ENCODE results near the gene SULT2A1. TPM values are rescaled to one million over a fixed set of nuclear protein-coding genes. Genes with fewer than 3 reads are reported as not detected.
"Not testable (repeated sequence)": the region's sequence is repeated elsewhere in the genome, so short reads cannot be mapped to it uniquely, and the experiment has no call there.

The SULT2A1 gene
- total RNA-seq, 1 donor from 2014 or later, result 4.4 TPM

DNA sequence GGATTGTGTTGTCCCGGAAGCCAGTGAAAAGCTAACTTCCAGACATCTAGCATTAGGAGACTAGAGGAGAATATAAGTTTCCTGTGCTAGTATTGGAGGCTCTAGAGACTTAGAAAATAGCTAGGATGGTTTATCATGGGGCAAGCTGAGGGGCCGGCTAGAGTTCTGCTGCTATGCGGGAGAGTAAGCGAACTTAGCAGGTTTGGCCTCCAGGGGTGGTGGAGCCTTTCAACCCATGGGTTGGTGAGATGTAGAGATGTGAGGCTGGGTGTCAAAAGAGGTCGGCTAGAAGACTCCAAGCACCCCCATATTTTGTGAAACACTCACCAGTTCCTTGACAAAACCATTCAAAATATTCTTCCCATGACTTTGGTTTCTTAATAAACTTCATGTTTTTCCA is 4.4 kb downstream of the SULT2A1 start:
- TF ChIP-seq, protein P1, sequence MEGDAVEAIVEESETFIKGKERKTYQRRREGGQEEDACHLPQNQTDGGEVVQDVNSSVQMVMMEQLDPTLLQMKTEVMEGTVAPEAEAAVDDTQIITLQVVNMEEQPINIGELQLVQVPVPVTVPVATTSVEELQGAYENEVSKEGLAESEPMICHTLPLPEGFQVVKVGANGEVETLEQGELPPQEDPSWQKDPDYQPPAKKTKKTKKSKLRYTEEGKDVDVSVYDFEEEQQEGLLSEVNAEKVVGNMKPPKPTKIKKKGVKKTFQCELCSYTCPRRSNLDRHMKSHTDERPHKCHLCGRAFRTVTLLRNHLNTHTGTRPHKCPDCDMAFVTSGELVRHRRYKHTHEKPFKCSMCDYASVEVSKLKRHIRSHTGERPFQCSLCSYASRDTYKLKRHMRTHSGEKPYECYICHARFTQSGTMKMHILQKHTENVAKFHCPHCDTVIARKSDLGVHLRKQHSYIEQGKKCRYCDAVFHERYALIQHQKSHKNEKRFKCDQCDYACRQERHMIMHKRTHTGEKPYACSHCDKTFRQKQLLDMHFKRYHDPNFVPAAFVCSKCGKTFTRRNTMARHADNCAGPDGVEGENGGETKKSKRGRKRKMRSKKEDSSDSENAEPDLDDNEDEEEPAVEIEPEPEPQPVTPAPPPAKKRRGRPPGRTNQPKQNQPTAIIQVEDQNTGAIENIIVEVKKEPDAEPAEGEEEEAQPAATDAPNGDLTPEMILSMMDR (conservative IDR thresholded peaks at IDR 0.05), result no peak
- Mint-ChIP-seq H3K27me3 (no peaks in the 10 kb centered on the region), H3K27ac (no peak overlapping the region), H3K36me3 (no peaks in the 10 kb centered on the region), H3K9me3 (peaks cover 4% of the 10 kb centered on the region), H3K4me3 (no peak overlapping the region), H3K4me1 (ENCODE audit: unreplicated experiment) (peaks cover 13% of the 10 kb centered on the region)
- DNase-seq (ENCODE audit: extremely low spot score, unreplicated experiment), result no peak

DNA sequence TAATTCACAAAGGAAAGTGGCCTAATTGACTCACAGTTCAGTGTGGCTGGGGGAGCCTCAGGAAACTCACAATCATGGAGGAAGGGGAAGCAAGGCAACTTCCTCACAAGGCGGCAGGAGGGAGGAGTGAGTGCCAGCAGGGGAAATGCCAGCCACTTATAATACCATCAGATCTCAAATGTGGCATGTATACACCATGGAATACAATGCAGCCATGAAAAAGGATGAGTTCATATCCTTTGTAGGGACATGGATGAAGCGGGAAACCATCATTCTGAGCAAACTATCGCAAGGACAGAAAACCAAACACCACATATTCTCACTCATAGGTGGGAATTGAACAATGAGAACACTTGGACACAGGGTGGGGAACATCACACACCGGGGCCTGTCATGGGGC is 6.7 kb downstream of the SULT2A1 start:
- not testable (repeated sequence) for H3K27ac Mint-ChIP-seq; H3K4me3 Mint-ChIP-seq; DNase-seq (ENCODE audit: extremely low spot score, unreplicated experiment); H3K27me3 Mint-ChIP-seq; H3K4me1 Mint-ChIP-seq (ENCODE audit: unreplicated experiment); H3K9me3 Mint-ChIP-seq; H3K36me3 Mint-ChIP-seq

DNA sequence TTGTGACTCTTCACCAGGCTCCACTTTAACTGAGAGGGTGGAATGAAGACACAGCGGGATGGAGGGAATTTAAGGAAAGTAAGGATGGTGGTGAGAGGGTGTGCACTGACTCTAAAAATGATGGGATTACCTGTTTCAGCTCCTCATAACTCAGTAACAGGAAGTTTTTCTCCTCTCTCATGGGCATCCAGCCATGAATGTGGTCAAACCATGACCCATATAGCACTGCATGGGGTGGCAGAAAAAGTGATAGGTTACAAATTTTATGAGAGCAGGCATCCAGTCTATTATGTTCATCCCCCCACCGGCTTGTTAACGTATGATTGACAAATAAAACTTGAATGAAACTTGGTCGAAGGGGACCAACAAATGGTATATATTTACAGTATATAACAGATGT is 7.2 kb downstream of the SULT2A1 start:
- no peak overlapping the region for H3K27ac Mint-ChIP-seq
- TF ChIP-seq, protein P1 (conservative IDR thresholded peaks at IDR 0.05), result no peak
- H3K27me3 Mint-ChIP-seq, result no peaks in the 10 kb centered on the region
- H3K9me3 Mint-ChIP-seq, result peaks cover 4% of the 10 kb centered on the region
- no peak for DNase-seq (ENCODE audit: extremely low spot score, unreplicated experiment)
- no peak overlapping the region for H3K4me3 Mint-ChIP-seq
- no peaks in the 10 kb centered on the region for H3K36me3 Mint-ChIP-seq
- no peaks in the 10 kb centered on the region for H3K4me1 Mint-ChIP-seq (ENCODE audit: unreplicated experiment)

DNA sequence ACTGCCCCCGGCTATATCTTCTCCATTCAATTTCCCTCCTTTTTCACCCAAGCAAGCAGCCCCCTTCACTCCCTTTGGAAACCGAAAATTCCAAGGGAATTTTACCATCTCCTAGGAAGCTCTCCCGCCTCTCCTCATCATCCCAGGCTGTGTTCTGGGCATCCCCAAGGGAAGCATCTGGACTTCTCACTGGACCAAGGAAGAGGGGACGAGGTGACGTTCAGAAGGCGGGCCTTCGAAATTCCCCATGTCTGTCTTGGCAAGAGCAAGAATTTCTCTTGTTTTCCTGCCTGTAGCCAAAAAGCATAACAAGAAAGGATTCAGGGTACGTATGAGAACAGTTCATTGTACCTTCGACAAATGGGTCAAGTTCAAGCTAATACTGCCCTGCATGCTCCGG is 20.9 kb downstream of the SULT2A1 start:
- TF ChIP-seq, protein P1 (conservative IDR thresholded peaks at IDR 0.05), result no peak
- Mint-ChIP-seq H3K36me3 (no peaks in the 10 kb centered on the region), H3K27me3 (peaks cover 3% of the 10 kb centered on the region), H3K27ac (no peak overlapping the region), H3K4me3 (no peak overlapping the region), H3K4me1 (ENCODE audit: unreplicated experiment) (peaks cover 10% of the 10 kb centered on the region), H3K9me3 (no peaks in the 10 kb centered on the region)
- no peak for DNase-seq (ENCODE audit: extremely low spot score, unreplicated experiment)

DNA sequence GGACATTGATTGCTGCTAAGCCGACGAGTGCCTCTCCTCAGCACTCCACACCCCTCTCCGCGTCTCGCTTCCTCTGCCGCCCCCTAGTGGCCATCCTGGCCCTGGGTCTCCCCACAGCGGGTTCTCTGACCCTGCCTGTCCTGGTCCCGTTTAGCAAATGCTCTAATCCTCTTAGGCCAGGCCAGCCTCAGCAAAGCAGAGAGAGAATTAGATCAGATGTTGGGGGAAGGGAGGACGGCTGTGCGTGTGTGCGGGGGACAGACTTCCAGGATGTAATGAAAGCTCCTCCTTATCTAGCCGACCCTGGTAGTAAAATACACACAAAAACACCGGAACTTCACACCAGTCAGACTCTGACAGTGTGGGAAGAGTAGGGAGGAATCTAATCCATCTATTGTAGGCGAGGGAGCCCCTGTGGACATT is 22.6 kb downstream of the SULT2A1 start:
- H3K27ac Mint-ChIP-seq, result peak overlapping the region; percentile 52
- TF ChIP-seq, protein P1 (conservative IDR thresholded peaks at IDR 0.05), result peak; percentile 98
- peaks cover 3% of the 10 kb centered on the region for H3K27me3 Mint-ChIP-seq
- H3K4me1 Mint-ChIP-seq (ENCODE audit: unreplicated experiment), result peaks cover 6% of the 10 kb centered on the region
- no peaks in the 10 kb centered on the region for H3K9me3 Mint-ChIP-seq
- H3K4me3 Mint-ChIP-seq, result peak overlapping the region; percentile 10
- no peaks in the 10 kb centered on the region for H3K36me3 Mint-ChIP-seq
- peak; percentile 95 for DNase-seq (ENCODE audit: extremely low spot score, unreplicated experiment)

DNA sequence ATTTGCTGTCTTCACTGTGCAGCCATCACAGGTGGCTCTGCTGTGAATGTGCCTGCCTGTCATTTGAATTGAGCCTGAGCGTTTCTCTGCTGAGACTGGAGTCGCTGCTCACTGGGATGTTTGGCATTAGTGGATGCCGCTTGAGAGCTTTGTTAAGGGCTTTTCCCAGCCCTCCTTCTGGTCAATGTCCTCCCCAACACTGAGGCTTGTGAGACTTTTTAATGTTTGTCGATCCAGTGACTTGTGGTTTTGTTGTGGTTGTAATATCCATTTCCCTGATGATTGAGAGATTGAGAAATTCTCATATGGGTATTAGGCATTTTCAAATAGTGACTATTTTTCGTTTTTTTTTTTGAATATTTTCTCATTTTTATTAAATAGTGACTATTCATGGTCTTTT is 24.5 kb downstream of the SULT2A1 start:
- Mint-ChIP-seq H3K4me1 (ENCODE audit: unreplicated experiment) (peaks cover 6% of the 10 kb centered on the region), H3K36me3 (no peaks in the 10 kb centered on the region), H3K27ac (no peak overlapping the region), H3K27me3 (peaks cover 3% of the 10 kb centered on the region), H3K9me3 (no peaks in the 10 kb centered on the region), H3K4me3 (no peak overlapping the region)
- DNase-seq (ENCODE audit: extremely low spot score, unreplicated experiment), result no peak
- TF ChIP-seq, protein P1 (conservative IDR thresholded peaks at IDR 0.05), result no peak
